Lower lobe of right lung (tissue), 2 donors: ENCODE results near the gene C6orf58. TPM values are rescaled to one million over a fixed set of nuclear protein-coding genes. Genes with fewer than 3 reads are reported as not detected.
A peak's percentile ranks its signal among the peaks of the same experiment; 100 is the strongest.

Experiments
- ATAC-seq, 2 donors: fragments of 200-7000 bp; cut with Tn5 transposase; one replicate each; pipeline ENCODE4 v1.9.1; 2020 to 2022; ENCODE audit warnings: mild to moderate bottlenecking in 2 of 2, moderate library complexity in 2 of 2
- DNase-seq: peaks from one replicate; pipeline ENCODE4 v3.0.0-alpha.2; 2020
- H3K27ac ChIP-seq: fragments of 200-600 bp; one replicate; pipeline ENCODE4 v1.8.0; 2022
- H3K27me3 ChIP-seq: fragments of 200-600 bp; one replicate; pipeline ENCODE4 v1.8.0; 2022; ENCODE audit warnings: low read depth
- H3K36me3 ChIP-seq: fragments of 200-600 bp; one replicate; pipeline ENCODE4 v1.8.0; 2022; ENCODE audit warnings: mild to moderate bottlenecking
- H3K4me1 ChIP-seq: fragments of 200-600 bp; one replicate; pipeline ENCODE4 v1.8.0; 2022
- H3K4me3 ChIP-seq: fragments of 200-600 bp; one replicate; pipeline ENCODE4 v1.8.0; 2022; ENCODE audit warnings: mild to moderate bottlenecking
- H3K9me3 ChIP-seq: fragments of 200-600 bp; one replicate; pipeline ENCODE4 v1.8.0; 2022
- CTCF ChIP-seq: fragments of 200-600 bp; IDR thresholded peaks from one replicate; pipeline ENCODE4 v1.8.0; 2022; ENCODE audit warnings: antibody characterized with exemption, mild to moderate bottlenecking
- intact Hi-C: fragments of 100-400 bp; cut with DNase I; formaldehyde crosslinking; loops from one replicate; pipeline ENCODE4 v1.11.0; 2022
- total RNA-seq: library from RNA; stranded (reverse); fragmentation: NEBNext Ultra II Directional; extraction: Animal tissue kit (Norgen Biotek cat#: 25700); gene quantifications from one replicate; pipeline ENCODE4 v1.2.1, GENCODE V29; 2021
- donor health status: DM: no; HTN: yes; CAD: no; lungs with severe emphysema.

The C6orf58 gene
- total RNA-seq, 1 donor from 2014 or later, result not detected

DNA sequence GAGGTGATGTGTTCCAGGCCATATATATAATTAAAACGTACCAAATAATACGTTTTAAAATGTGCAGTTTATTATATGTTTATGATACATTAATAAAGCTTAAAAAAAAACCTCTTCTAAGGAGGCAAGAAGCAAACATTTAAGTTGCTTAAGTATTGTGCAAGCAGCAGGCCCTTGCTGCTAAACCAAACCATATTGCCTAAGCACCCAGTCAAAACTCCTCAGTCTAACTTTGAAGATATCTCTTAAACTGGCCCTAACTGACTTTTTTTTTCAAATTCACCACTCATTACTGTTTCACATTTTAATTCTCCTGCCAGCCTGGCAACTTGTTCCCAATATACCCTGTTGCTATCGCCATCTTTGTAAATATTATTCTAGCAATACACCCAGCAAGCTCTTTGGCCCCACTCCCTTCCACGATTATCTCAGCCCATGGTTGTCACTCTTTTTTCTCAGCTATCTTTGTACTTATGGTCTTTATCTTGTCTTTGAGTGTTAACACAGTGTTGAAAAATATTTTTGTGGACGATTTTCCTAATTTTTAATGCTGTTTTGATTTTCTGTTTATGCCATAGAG, 60.9 kb downstream of the C6orf58 start:
- Histone ChIP-seq H3K27me3 (no peaks in the 10 kb centered on the region), H3K4me1 (no peaks in the 10 kb centered on the region), H3K27ac (no peak overlapping the region), H3K9me3 (no peaks in the 10 kb centered on the region), H3K4me3 (no peak overlapping the region), H3K36me3 (no peaks in the 10 kb centered on the region)
- intact Hi-C loops, result no loop called here
- no peak for DNase-seq
- no peak for TF ChIP-seq CTCF
- peak in 1 of 2 donors; percentile 41 for ATAC-seq

Other genes with a start within 250 kb of the C6orf58 start
- 109 TPM for gene ECHDC1, start 233.6 kb upstream of the C6orf58 start, total RNA-seq
- 55.1 TPM for gene KIAA0408, start 117.8 kb upstream of the C6orf58 start, total RNA-seq